ENCODE data around the gene PRKG1.

DNA sequence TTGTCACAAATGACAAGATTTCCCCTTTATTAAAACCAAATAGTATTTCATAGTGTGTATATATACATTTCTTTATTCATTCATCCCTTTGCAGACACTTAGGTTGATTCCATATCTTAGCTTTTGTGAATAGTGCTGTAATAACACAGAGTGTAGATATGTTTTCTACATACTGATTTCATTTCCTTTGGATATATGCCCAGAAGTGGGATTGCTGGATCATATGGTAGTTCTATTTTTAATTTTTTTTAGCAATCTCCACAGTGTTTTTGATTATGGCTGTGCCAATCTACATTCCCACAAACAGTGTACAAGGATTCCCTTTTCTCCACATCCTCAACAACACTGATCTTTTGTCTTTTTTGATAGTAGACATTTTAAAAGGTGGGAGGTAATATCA is 578.7 kb downstream of the PRKG1 start:
- TF ChIP-seq CTCF (IDR thresholded peaks at IDR 0.05; ENCODE audit: insufficient read depth, low read length, poor library complexity, severe bottlenecking) = no peak
- no peak for TF ChIP-seq EZH2phosphoT487 (conservative IDR thresholded peaks at IDR 0.05; ENCODE audit: low read length)
